NCI-H446 treated with DMSO at 0.1 percent for 48 hours (cell line): Measurements from ENCODE around the gene ZFP69B.
"Not testable (repeated sequence)": the region's sequence is repeated elsewhere in the genome, so short reads cannot be mapped to it uniquely, and the experiment has no call there.

ENCODE experiments used
- DNase-seq: peaks from one replicate; lab custom pipeline; 2025; lab: John Stamatoyannopoulos, UW

The ZFP69B gene

GRCh38 chr1:40435876-40436275, 14.4 kb upstream of the ZFP69B start:
- DNase-seq, result no peak

DNA sequence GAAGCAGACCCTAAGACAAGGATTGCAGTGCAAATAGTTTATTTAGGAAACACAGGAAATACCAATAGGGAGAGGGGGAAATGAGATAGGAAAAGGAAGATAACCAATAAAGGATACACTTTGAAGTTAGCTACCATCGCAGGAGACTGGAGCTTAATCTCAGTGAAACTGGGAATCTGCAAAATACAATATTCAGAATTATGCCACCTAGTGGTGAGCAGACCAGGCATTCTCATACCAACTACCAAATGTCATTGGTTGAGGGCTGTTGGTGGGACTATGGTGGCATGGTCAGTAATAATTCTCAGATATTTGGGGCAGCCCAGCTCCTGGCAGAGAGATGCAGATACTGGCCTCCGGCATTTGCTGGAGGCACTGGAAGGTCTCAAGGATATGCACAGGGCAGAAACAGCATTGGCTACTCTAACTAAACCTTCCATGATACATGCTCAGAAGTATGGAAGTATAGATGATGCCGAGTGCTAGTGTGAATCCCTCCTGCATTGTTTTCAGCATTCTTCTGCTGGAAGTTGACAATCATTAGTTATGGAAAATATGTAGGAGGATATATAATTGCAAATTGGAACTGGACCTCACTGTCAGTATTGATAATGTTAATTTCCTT, 11.8 kb upstream of the ZFP69B start:
- no peak for DNase-seq

DNA sequence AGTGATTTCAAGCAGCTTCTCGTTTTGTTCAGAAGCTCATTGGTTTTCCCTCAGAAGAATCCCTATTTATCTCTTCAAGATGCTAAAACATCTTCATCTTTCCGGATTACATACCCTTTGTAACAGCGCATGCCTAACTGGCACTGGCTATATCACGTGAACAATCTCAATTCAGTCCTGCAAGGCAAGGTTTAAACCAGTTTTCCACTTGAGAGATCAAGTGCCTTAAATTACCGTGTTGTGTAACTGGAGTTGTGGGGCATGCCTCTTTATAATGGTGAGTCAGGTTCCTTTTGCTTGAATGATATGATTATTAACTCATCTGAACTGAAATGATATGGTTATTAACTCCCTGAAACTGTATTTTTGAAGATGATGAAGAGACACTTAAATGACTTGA, 11.0 kb upstream of the ZFP69B start:
- DNase-seq, result no peak

DNA sequence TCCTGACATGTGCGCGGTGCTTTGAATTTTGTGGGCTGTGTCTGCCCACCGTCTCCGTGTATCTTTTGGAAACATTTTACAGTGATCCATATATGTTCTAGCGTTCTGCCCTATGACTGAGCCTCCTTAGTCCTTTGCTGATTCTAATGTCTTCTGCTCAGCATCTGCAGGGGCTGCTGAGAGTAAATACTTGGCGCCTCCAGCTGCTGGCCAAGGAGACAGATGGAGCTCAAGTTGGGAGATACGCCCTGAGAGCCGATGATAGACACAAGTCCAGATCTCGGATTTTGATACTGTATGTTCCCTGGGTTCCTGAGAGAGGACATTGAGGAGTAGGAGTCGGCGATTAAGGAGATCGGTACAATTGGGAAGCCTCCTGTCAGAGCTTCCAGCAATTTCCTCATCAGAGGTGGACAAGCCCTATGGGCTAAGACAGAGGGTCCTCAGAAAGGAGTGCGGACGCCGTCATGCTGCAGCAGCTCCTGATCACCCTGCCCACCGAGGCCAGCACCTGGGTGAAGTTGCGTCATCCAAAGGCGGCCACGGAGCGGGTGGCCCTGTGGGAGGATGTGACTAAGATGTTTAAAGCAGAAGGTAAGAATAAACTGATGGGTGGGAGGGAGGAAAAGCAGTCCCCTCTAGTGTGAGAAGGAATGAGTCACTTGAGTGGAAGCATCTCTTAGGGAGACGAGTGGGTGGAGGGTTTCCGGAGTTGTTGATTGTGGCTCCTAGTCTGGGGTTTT, 390 bp downstream of the ZFP69B start:
- DNase-seq, result no peak

- DNase-seq, result no peak
Observed at GRCh38 chr1:40451238-40451585, 936 bp downstream of the ZFP69B start.

DNA sequence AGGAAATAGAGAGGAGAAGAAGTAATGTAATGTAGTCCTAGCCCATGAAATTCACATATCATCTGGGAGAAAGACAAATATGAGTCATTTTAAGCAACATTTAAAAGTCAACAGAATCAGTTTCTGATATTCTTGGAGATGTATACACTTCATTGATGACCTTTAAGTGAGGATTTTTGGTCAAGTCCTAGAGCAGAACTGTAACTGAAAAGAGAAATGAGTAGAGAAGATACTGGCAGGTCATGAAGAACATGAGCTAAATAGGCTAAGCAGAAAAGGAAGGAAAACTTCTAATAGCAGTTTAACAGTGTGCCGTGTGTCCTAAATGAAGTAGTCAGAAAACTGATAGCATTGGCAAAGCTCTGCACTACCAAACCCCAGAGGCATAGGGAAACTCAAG, 4.6 kb downstream of the ZFP69B start:
- no peak for DNase-seq

GRCh38 chr1:40462956-40463590, 12.8 kb downstream of the ZFP69B start:
- DNase-seq, result no peak

- DNase-seq, result no peak
Observed at GRCh38 chr1:40469327-40469726, 19.1 kb downstream of the ZFP69B start.

DNA sequence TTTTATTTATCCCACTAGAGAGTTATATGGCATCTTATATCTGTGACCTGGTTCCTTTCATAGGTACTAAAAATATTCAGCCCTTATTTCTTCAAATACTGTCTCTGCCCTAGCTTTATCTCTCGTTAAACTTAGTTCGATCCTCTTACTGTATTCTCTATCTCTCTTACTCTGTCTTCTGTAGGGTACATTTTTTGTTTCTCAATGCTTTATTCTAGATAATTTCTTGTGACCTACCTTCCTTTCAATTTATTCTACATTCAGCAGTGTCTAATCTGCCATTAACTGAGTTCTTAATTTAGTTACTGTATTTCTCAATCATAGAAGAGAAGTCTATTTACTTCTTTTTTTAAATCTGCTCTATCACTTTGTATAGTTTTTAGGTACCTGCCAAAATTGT, 25.0 kb downstream of the ZFP69B start:
- DNase-seq, result no peak

DNA sequence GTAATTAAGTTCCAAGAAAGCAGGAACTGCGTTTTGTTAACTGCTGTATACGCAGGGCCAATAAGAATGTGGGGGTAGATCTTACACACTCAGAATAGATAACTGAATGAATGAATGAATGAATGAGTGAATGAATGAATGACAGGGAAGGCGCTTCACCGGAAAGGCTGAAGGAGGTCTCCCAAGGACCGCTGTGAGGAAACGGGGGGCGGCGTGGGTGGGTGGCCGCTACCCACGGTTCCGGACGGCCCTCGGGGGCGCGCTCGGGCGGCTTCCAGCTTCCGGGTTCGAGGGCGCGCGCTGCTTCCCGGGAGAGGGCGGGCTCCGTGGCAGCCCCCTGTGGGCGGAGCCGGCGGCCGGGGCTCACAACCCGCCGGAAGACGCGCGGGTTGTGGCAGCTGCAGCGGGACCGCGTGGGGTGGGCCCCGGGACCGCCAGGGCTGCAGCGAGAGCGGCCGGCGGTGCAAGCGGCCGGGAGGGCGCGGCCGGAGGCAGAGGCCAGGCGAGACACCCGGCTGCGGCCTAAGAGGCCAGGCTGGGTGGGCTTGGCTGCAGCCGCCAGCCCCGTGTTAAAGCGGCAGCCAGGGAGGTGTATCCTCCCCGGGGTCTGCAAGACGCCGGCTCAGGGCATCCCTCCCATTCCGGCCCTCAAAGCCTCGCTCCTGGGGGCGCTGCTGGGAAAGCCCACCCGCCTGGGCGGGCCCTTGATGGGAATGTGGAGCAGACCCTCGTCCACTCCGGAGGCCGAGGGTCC, 26.8 kb downstream of the ZFP69B start, which contains the start of gene ZFP69:
TSS of gene ZFP69 (plus strand) at position 367 of the 754 bp plus-strand sequence. CDS start 2,072 bp downstream, outside the sequence.
- peak; percentile 59 for DNase-seq

DNA sequence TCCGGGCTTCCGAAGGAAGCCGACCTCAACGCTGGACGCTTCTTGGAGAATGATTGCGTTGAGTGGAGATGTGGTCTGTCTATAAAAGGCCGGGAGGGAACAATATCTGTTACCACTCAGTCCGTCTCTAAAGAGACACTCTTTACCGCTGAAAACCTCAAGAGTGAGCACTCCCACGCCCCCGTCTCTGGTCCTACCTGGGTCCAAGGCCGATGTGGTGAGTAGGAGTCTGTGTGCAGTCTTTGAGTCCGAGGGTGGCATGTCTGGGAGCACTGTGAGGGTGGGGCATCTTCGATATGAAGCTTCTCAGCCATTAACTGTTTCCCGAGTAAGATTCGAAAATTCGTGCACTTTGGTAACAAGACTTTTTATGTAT, 27.4 kb downstream of the ZFP69B start:
- DNase-seq, result no peak

- DNase-seq, result no peak
Observed at GRCh38 chr1:40478276-40478675, 28.0 kb downstream of the ZFP69B start.

DNA sequence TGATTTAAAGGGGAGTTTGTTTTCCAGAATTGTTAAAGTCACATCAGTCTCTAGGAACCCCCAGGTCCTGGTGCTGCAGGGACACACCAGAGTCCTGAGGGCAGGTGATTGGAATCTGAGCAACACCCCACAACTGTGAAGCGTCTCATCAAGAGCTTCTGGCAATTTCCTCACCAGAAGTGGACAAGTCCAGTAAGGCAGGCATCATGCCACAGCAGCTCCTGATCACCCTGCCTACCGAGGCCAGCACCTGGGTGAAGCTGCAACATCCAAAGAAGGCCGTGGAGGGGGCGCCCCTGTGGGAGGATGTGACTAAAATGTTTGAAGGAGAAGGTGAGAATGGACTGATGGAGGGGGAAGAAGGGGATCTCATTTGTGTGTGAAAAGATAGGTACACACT, 28.9 kb downstream of the ZFP69B start:
- DNase-seq, result no peak

DNA sequence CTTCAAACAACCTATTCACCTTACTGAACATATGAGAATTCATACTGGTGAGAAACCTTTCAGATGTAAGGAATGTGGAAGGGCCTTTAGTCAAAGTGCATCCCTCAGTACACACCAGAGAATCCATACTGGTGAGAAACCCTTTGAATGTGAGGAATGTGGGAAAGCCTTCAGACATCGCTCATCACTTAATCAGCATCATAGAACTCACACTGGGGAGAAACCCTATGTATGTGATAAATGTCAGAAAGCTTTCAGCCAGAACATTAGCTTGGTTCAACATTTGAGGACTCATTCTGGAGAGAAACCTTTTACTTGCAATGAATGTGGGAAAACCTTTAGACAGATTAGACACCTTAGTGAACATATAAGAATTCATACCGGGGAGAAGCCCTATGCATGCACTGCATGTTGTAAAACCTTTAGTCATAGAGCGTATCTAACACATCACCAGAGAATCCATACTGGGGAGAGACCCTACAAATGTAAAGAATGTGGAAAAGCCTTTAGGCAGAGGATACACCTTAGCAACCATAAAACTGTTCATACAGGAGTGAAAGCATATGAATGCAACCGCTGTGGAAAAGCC, 45.1 kb downstream of the ZFP69B start:
- no peak for DNase-seq

- not testable (repeated sequence) for DNase-seq
Observed at GRCh38 chr1:40502651-40503050, 52.4 kb downstream of the ZFP69B start.

- DNase-seq, result no peak
Observed at GRCh38 chr1:40507973-40508372, 57.7 kb downstream of the ZFP69B start.

DNA sequence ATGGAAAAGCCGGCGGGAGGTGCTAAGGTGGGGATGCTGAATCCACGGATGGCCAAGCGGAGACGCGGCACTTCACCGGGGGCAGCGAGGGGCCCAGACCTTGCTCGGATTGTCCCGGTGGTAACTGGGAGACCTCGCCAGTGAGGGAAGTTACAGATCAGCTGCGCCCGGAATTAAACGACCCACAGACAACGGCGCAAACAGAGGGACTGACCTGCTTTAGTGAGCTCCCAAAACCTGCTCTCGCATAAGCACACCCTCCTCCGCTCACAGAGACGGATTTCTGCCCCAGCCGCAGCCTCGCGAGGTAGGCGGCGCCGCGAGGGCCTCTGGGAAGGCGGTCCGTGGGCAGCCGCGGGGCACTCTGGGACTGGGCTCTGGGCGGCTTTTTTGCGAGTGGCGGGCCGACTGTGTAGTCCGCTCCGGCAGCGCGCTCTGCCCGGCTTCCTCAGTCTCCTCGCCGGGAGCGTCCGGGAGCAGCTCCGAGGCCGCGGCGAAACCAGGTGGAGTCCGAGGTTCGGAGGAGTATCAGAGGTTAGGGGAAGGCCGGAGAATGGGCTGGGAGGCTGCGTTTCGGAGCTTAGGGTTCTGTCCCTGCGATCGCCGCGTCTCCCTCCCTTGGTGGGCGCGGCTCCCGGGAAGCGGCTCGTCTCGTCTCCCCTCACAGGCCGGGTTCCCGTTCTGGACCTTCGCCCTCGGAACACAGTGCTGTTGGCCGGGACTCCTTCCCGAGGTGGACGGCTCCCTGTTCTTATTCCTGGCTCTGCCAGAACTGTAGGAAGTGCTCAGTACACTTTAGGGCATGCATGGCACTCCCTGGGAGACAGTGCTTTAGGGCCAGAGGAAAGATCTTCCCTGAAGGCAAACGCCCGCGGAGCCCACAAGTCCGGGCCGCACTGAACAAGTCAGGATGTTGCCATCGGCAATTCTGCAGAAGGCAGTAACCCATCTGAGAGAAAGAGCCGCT, 58.4 kb downstream of the ZFP69B start, which contains the start of gene EXO5:
TSS of gene EXO5 (plus strand) at position 393 of the 967 bp plus-strand sequence. CDS start 5,778 bp downstream, outside the sequence.
- DNase-seq, result peak; percentile 47
